ENCODE measurements around the gene SF3B1. TPM values are rescaled to one million over a fixed set of nuclear protein-coding genes. Genes with fewer than 3 reads are reported as not detected.

SF3B1 gene
- total RNA-seq, 4 donors from 2014 or later = 137 to 297 (median 158) TPM

DNA sequence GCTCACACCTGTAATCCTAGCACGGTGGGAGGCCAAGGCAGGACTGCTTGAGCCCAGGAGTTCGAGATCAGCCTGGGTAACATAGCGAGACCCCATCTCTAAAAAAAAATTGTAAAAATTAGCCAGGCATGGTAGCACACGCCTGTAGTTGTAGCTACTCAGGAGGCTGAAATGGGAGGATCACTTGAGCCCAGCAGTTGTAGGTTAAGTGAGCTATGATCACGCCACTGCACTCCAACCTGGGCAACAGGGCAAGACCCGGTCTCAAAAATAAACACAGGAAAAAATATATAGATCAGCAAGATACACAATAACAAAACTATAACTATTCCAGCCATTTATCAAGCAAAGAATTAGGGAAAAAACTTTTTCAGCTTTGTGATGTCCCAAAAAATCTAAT lies 3.0 kb downstream of the SF3B1 start:
- intact Hi-C loops (cut with DNase I; ENCODE audit: low total_unique reads) = loop anchor here (10.0 kb wide), 1 partner anchor 353 kb away; the partner anchor contains the start of gene BOLL
- no peaks in the 10 kb centered on the region for H3K9me3 ChIP-seq
- in situ Hi-C loops (cut with MboI; ENCODE audit: low sequenced_read_pairs in 4 of 4) = loop anchor here in 1 of 4 donors (10.0 kb wide), 1 partner anchor 83 kb away; the partner anchor contains the start of gene MOB4
- TF ChIP-seq POLR2A (IDR thresholded peaks at IDR 0.05) = no peak
- TF ChIP-seq, protein P1, sequence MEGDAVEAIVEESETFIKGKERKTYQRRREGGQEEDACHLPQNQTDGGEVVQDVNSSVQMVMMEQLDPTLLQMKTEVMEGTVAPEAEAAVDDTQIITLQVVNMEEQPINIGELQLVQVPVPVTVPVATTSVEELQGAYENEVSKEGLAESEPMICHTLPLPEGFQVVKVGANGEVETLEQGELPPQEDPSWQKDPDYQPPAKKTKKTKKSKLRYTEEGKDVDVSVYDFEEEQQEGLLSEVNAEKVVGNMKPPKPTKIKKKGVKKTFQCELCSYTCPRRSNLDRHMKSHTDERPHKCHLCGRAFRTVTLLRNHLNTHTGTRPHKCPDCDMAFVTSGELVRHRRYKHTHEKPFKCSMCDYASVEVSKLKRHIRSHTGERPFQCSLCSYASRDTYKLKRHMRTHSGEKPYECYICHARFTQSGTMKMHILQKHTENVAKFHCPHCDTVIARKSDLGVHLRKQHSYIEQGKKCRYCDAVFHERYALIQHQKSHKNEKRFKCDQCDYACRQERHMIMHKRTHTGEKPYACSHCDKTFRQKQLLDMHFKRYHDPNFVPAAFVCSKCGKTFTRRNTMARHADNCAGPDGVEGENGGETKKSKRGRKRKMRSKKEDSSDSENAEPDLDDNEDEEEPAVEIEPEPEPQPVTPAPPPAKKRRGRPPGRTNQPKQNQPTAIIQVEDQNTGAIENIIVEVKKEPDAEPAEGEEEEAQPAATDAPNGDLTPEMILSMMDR (IDR thresholded peaks at IDR 0.05 in 4 of 5, conservative IDR thresholded peaks at IDR 0.05 in 1 of 5) = no peak
- ATAC-seq = no peak
- no peaks in the 10 kb centered on the region for H3K27me3 ChIP-seq
- H3K4me1 ChIP-seq = peaks cover 63 to 64% of the 10 kb centered on the region in 2 donors
- H3K4me3 ChIP-seq = peak overlapping the region in 2 of 4 donors; percentile 1 to 99
- no peak for DNase-seq
- peak overlapping the region in 3 of 4 donors; percentile 4 to 100 (median 99) for H3K27ac ChIP-seq
- no peaks in the 10 kb centered on the region for H3K36me3 ChIP-seq

DNA sequence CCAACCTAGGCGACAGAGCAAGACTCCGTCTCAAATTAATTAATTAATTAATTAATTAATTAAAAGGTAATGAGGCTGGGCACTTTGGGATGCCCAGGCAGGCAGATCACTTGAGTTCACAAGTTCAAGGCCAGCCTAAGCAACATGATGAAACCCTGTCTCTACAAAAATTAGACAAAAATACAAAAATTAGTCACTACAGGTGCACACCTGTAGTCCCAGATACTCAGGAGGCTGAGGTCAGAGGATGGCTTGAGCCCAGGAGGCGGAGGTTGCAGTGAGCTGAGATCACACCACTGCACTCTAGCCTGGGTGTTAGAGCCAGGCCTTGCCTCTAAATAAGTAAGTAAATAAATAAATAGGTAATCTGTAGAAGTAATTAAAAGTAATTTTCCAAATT lies 6.8 kb downstream of the SF3B1 start:
- ATAC-seq (no peak), DNase-seq (no peak)
- TF ChIP-seq, protein P1 (IDR thresholded peaks at IDR 0.05 in 4 of 5, conservative IDR thresholded peaks at IDR 0.05 in 1 of 5) = no peak
- TF ChIP-seq POLR2A (IDR thresholded peaks at IDR 0.05) = no peak
- peak overlapping the region in 2 of 4 donors; percentile 10 to 22 for H3K27ac ChIP-seq
- H3K4me1 ChIP-seq = peaks cover 62 to 71% of the 10 kb centered on the region in 2 donors
- no peak overlapping the region for H3K4me3 ChIP-seq
- H3K27me3 ChIP-seq = no peaks in the 10 kb centered on the region
- H3K36me3 ChIP-seq = peaks cover 0 to 1% of the 10 kb centered on the region in 2 donors
- in situ Hi-C loops (cut with MboI; ENCODE audit: low sequenced_read_pairs in 4 of 4) (no loop called here), intact Hi-C loops (cut with DNase I; ENCODE audit: low total_unique reads) (no loop called here)
- H3K9me3 ChIP-seq = no peaks in the 10 kb centered on the region

DNA sequence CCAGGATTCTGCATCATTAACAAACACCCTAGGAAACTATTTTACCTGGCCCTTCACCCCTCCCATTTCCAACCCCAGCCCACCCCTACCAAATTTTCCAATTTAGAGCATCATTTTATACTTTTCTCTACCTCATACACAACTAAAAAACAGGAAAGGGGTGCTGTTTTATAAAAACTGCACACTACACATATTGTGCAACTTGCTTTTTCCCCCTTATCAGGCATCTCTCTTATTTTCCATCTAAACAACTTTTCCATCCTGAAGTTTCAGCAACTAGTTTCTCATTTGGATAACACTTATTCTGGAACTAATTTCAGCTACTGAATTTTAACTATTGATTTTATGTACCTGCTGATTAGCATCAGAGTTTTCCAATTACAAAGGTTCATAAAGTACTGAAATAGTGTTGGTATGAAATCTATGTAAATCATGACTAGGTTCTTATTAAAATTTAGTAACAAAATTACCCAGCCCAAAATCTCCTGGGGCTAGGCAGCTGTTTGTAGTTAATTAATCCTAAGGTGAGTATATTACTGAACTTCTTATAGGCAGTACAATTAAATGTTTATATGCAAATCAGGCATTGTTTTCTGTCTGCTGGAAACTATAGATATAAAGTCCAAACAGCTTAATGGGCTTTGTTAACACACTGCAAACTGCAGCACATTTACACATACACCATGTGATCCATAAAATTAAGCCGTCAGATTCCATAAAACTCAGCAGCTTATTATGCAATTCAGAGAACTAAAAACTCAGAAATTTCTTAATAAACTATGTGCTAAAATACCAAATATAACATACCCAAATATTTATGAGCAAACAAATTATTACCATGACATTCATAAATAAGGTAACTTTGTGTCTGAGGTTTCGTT lies 7.9 kb downstream of the SF3B1 start:
- H3K9me3 ChIP-seq = no peaks in the 10 kb centered on the region
- H3K4me1 ChIP-seq = peaks cover 52 to 61% of the 10 kb centered on the region in 2 donors
- in situ Hi-C loops (cut with MboI; ENCODE audit: low sequenced_read_pairs in 4 of 4) = no loop called here
- DNase-seq (no peak), ATAC-seq (no peak)
- peak overlapping the region in 1 of 4 donors; percentile 13 for H3K27ac ChIP-seq
- H3K27me3 ChIP-seq = no peaks in the 10 kb centered on the region
- intact Hi-C loops (cut with DNase I; ENCODE audit: low total_unique reads) = no loop called here
- TF ChIP-seq, protein P1 (IDR thresholded peaks at IDR 0.05 in 4 of 5, conservative IDR thresholded peaks at IDR 0.05 in 1 of 5) = no peak
- no peak for TF ChIP-seq POLR2A (IDR thresholded peaks at IDR 0.05)
- no peak overlapping the region for H3K4me3 ChIP-seq
- peaks cover 0 to 10% of the 10 kb centered on the region in 2 donors for H3K36me3 ChIP-seq

DNA sequence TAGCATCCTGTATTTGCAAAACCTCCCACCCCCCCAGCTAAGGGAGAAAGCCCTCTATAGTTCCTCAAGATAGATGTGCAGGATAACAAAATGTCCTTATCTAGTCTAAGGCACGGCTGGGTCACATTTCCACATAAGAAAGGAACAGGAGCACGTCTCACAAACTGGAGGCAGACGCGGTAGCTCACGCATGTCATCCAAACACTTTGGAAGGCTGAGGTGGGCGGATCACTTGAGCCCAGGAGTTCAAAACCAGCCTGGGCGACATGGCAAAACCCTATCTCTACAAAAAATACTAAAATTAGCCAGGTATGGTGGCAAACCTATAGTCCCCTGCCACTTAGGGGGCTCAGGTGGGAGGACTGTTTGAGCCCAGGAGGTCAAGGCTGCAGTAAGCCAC lies 9.3 kb downstream of the SF3B1 start:
- ATAC-seq (no peak), DNase-seq (no peak)
- peaks cover 38 to 58% of the 10 kb centered on the region in 2 donors for H3K4me1 ChIP-seq
- H3K4me3 ChIP-seq = no peak overlapping the region
- no peaks in the 10 kb centered on the region for H3K9me3 ChIP-seq
- H3K27ac ChIP-seq = peak overlapping the region in 1 of 4 donors; percentile 21
- in situ Hi-C loops (cut with MboI; ENCODE audit: low sequenced_read_pairs in 4 of 4) = no loop called here
- peaks cover 0 to 22% of the 10 kb centered on the region in 2 donors for H3K36me3 ChIP-seq
- no peaks in the 10 kb centered on the region for H3K27me3 ChIP-seq
- intact Hi-C loops (cut with DNase I; ENCODE audit: low total_unique reads) = no loop called here
- TF ChIP-seq, protein P1 (IDR thresholded peaks at IDR 0.05 in 4 of 5, conservative IDR thresholded peaks at IDR 0.05 in 1 of 5) = no peak
- no peak for TF ChIP-seq POLR2A (IDR thresholded peaks at IDR 0.05)

Data from gastrocnemius medialis (tissue), 4 donors.